Stomach (tissue), 9 donors: ENCODE results near the gene CBX3. TPM values are rescaled to one million over a fixed set of nuclear protein-coding genes. Genes with fewer than 3 reads are reported as not detected.

Source experiments
- DNase-seq, 2 donors: peaks; one replicate each; pipeline versions ENCODE4 v3.0.0 to v3.0.0-alpha.2; 2013 to 2019
- H3K27ac ChIP-seq, 5 donors: fragments of 200-600 bp in 4 of 5; sonication (generic) in 4 of 5; one replicate each; pipeline ENCODE4 v1.5.1; 2013 to 2019; ENCODE audit warnings: mild to moderate bottlenecking in 1 of 5, moderate library complexity in 1 of 5
- H3K27me3 ChIP-seq, 3 donors: fragments of 200-600 bp; sonication (generic); one replicate each; pipeline ENCODE4 v1.5.1; 2017 to 2019; ENCODE audit warnings: mixed run types in 1 of 3
- H3K36me3 ChIP-seq, 4 donors: fragments of 200-600 bp; sonication (generic); 1 replicate in 3 of 4; 2 replicates in 1 of 4; pipeline ENCODE4 v1.5.1; 2016 to 2019
- H3K4me1 ChIP-seq, 4 donors: fragments of 200-600 bp; sonication (generic); one replicate each; pipeline ENCODE4 v1.5.1; 2016 to 2019
- H3K4me3 ChIP-seq, 4 donors: fragments of 200-600 bp; sonication (generic) in 3 of 4; one replicate each; pipeline ENCODE4 v1.5.1; 2016 to 2019; ENCODE audit warnings: mild to moderate bottlenecking in 1 of 4
- H3K9me3 ChIP-seq, 4 donors: fragments of 200-600 bp; sonication (generic); one replicate each; pipeline ENCODE4 v1.5.1; 2016 to 2019
- EP300 ChIP-seq: sonication (generic); formaldehyde crosslinking; IDR thresholded peaks from one replicate; pipeline ENCODE4 v1.6.1; 2017; ENCODE audit warnings: antibody characterized with exemption
- POLR2A ChIP-seq, 4 donors: fragments of 450-650 bp; IDR thresholded peaks; one replicate each; pipeline ENCODE4 v1.6.1; 2016; ENCODE audit warnings: antibody characterized with exemption in 4 of 4, control low read depth in 2 of 4, mild to moderate bottlenecking in 1 of 4, moderate library complexity in 1 of 4
- POLR2AphosphoS5 ChIP-seq, 3 donors: sonication (generic); formaldehyde crosslinking; IDR thresholded peaks; one replicate each; pipeline ENCODE4 v1.6.1; 2016; ENCODE audit warnings: antibody characterized with exemption in 3 of 3
- WGBS, 5 donors: extraction: QIAGEN DNeasy Blood & Tissue Kit in 3 of 5; methylation state at CpG; one replicate each; pipeline versions ENCODE4 v1.1.5 to v1.1.7; 2013 to 2018; 5-methylcytosine and 5-hydroxymethylcytosine counted together
- intact Hi-C: fragments of 100-400 bp; cut with DNase I; formaldehyde crosslinking; loops from one replicate; pipeline ENCODE4 v1.15.1; 2023; ENCODE audit warnings: low total_unique reads
- polyA plus RNA-seq, 3 donors: library from polyadenylated mRNA; stranded (reverse); fragments of 200-250 nt; gene quantifications; one replicate each; pipeline ENCODE4 v1.2.3, GENCODE V29; 2013
- total RNA-seq, 5 donors: library from RNA; depleted of rRNA; stranded (reverse); fragments of >200 nt; gene quantifications; one replicate each; pipeline versions ENCODE4 v1.1.0 to v1.2.3, GENCODE V29; 2014 to 2016
- TF ChIP-seq, protein P1 (sequence below), 7 experiments: fragments of 450-650 bp in 4 of 7; fragments of 200-600 bp in 3 of 7; sonication (generic) in 3 of 7; IDR thresholded peaks; one replicate each; pipeline ENCODE4 v1.5.1; 2016 to 2019; ENCODE audit warnings: antibody characterized with exemption in 7 of 7, control low read depth in 2 of 7, mild to moderate bottlenecking in 1 of 7
- donor health status: healthy with polysubstance abuse.
- donor health status: Bipolar disorder and iron deficiency.
- donor health status: healthy.

CBX3 gene
- total and polyA plus RNA-seq, 8 donors, result 21.4 to 156 (median 76.2) TPM

DNA sequence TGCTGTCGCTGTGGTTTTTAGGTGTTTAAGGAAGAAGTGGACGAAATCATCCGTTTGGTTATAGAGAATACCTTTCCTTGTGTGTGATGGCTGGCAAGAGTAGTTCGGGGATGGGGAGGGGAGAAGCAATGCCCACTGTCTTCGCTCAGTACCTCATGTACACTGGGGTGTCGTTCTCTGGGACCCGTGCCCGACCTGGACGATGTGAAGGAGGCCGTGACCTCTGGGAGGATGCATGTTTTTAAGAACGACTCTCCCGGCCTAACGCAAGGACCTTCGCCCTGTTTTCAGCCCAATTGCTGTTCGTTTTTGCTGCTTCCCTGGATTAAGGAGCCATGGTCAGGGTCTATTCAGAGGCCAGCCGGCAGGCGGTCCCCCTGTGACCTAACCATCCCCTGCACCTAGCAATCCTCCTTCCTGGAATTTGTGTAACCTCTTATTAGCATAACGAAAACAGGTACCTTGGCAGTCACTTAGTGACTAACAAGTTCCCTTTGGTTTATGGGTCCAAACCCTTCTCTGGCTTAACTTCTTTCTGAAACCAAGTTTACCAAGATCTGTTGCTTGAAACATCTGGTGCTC is 48.2 kb upstream of the CBX3 start:
- DNase-seq, result no peak
- WGBS, 5 donors, result 15 to 35% (median 32%) methylated on average over 12 to 18 of the region's 18 CpGs

DNA sequence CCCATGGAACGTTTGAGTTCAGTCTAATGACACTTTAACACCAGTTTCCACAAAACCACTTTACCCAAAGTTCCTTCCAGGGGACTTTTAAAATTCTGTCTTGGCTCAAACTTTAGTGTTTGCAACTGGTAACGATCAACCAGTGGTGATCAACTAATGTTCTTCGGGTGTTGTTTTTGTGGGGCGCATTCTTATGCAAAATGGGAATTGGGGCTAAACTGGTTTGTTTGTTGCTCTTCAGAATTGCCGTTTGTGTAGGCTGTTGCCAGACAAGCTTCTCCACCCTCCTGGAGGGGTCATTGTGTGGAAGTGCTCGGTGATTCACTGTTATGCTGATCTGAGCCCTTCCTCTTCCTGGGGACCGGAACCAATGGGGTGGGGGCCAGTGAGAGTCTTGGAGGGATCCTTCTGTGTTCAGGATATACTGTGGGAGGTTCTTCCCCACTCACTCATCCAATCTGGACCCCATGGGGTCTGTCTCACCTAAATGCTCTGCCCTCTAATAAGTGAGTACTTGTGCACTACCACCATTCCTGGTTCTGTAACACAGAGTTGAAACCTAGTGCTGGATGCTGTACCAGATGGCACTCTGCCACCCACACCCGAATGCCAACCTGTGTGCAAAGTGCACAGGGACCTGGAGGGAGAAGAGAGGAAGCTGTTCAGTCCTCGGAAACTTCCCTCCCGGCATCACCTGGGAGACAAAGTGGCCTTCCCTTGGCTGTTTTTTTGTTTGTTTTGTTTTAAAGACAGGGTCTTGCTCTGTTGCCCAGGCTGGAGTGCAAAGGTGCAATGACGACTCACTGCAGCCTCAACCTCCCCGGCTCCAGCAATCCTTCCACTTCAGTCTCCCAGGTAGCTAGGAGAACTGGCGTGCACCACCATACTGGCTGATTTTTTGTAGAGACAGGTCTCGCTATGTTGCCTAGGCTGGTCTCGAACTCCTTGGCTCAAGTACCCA is 47.4 kb upstream of the CBX3 start:
- TF ChIP-seq, protein P1, sequence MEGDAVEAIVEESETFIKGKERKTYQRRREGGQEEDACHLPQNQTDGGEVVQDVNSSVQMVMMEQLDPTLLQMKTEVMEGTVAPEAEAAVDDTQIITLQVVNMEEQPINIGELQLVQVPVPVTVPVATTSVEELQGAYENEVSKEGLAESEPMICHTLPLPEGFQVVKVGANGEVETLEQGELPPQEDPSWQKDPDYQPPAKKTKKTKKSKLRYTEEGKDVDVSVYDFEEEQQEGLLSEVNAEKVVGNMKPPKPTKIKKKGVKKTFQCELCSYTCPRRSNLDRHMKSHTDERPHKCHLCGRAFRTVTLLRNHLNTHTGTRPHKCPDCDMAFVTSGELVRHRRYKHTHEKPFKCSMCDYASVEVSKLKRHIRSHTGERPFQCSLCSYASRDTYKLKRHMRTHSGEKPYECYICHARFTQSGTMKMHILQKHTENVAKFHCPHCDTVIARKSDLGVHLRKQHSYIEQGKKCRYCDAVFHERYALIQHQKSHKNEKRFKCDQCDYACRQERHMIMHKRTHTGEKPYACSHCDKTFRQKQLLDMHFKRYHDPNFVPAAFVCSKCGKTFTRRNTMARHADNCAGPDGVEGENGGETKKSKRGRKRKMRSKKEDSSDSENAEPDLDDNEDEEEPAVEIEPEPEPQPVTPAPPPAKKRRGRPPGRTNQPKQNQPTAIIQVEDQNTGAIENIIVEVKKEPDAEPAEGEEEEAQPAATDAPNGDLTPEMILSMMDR (IDR thresholded peaks at IDR 0.05), result no peak
- TF ChIP-seq POLR2AphosphoS5 (IDR thresholded peaks at IDR 0.05), result peak in 1 of 3 donors; percentile 34
- 48 to 65% (median 61%) methylated on average over 14 to 15 of the region's 15 CpGs for WGBS, 5 donors
- Histone ChIP-seq H3K27ac (peak overlapping the region in 4 of 5 donors; percentile 25 to 77 (median 68)), H3K4me3 (peak overlapping the region in 1 of 4 donors; percentile 76), H3K36me3 (no peaks in the 10 kb centered on the region), H3K9me3 (no peaks in the 10 kb centered on the region), H3K4me1 (peaks cover 22 to 55% (median 42%) of the 10 kb centered on the region in 4 donors), H3K27me3 (peaks cover 0 to 42% (median 6%) of the 10 kb centered on the region in 3 donors)
- intact Hi-C loops, result no loop called here
- peak in 1 of 2 donors; percentile 77 for DNase-seq

More for the DNA sequence above, 48.2 kb upstream of the CBX3 start:
- peak overlapping the region; percentile 59 to 76 (median 64) for H3K4me3 ChIP-seq
- no peaks in the 10 kb centered on the region for H3K9me3 ChIP-seq
- H3K4me1 ChIP-seq, result peaks cover 22 to 55% (median 42%) of the 10 kb centered on the region in 4 donors
- TF ChIP-seq EP300, result no peak
- no peak for TF ChIP-seq POLR2AphosphoS5 (IDR thresholded peaks at IDR 0.05)
- TF ChIP-seq POLR2A (IDR thresholded peaks at IDR 0.05), result no peak
- TF ChIP-seq, protein P1 (IDR thresholded peaks at IDR 0.05), result no peak
- peak overlapping the region; percentile 63 to 82 (median 77) for H3K27ac ChIP-seq
- intact Hi-C loops, result no loop called here
- H3K36me3 ChIP-seq, result no peaks in the 10 kb centered on the region
- H3K27me3 ChIP-seq, result peaks cover 0 to 42% (median 6%) of the 10 kb centered on the region in 3 donors

DNA sequence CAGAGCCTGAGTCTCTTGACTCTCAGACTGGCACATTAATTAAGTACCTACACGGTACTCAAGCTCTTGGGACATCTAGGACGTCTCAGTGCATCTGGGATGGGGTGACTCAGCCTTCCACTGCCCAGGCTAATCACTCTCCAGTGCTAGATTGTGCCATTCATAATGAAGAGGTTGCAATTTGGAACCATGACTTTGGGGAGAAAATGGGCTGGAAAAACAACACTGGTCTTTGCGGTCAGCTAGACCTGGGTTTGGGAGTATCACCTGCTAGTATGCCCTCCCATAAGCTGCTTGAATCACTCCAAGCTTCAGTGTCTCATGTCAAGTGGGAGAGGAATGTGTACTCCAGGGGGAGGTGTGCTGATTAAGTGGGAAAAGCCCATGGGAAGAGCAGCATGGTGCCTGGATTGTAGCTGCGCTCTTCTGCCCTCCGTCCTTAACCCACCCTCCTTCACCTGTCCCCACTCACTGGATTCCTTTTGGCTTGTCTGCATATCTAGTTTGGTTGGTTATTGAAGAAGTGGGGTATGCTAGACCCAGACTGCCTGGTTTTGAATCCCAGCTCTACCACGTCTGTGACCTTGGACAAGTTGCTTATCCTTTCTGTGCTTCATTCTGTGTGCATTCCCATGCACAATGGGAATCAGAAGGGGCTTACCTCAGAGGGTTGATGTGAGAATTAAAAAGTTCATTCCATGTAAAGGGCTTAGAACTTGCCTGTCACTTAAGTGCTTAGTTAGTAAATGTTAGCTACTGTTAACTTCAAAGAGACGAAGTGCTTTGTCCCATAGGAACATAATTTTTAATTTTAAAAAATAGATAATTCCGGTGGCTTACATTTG is 45.8 kb upstream of the CBX3 start:
- H3K9me3 ChIP-seq, result no peaks in the 10 kb centered on the region
- intact Hi-C loops, result no loop called here
- no peak for DNase-seq
- peak overlapping the region in 2 of 4 donors; percentile 0 to 15 for H3K4me3 ChIP-seq
- WGBS, 5 donors, result 47 to 55% (median 49%) methylated on average over 8 of the region's 8 CpGs
- TF ChIP-seq POLR2AphosphoS5 (IDR thresholded peaks at IDR 0.05) (no peak), POLR2A (IDR thresholded peaks at IDR 0.05) (no peak), EP300 (no peak)
- TF ChIP-seq, protein P1 (IDR thresholded peaks at IDR 0.05), result no peak
- peaks cover 0 to 41% (median 6%) of the 10 kb centered on the region in 3 donors for H3K27me3 ChIP-seq
- no peaks in the 10 kb centered on the region for H3K36me3 ChIP-seq
- H3K27ac ChIP-seq, result peak overlapping the region; percentile 7 to 77 (median 43)
- H3K4me1 ChIP-seq, result peaks cover 22 to 55% (median 42%) of the 10 kb centered on the region in 4 donors
